Lung (tissue), 12 donors: ENCODE results near the gene DCST1. TPM values are rescaled to one million over a fixed set of nuclear protein-coding genes. Genes with fewer than 3 reads are reported as not detected.

Experiments
- ATAC-seq: fragments of 200-7000 bp; cut with Tn5 transposase; one replicate; pipeline ENCODE4 v1.9.1; 2020; ENCODE audit warnings: moderate number of reproducible peaks; ENCODE audit not compliant: insufficient read depth, low FRiP score
- DNase-seq, 3 donors: peaks; one replicate each; pipeline ENCODE4 v3.0.0-alpha.2; 2013 to 2017
- H3K27ac ChIP-seq, 2 donors: one replicate each; pipeline ENCODE4 v1.5.1; 2013; ENCODE audit warnings: mild to moderate bottlenecking in 2 of 2, moderate library complexity in 2 of 2, control low read depth in 1 of 2, inconsistent platforms in 1 of 2, low read depth in 1 of 2, low read length in 1 of 2
- H3K27me3 ChIP-seq, 3 donors: one replicate each; pipeline ENCODE4 v1.5.1; 2013; ENCODE audit warnings: low read length in 2 of 3; ENCODE audit not compliant: control insufficient read depth in 3 of 3, insufficient read depth in 3 of 3
- H3K36me3 ChIP-seq, 4 donors: one replicate each; pipeline ENCODE4 v1.5.1; 2013; ENCODE audit warnings: low read length in 4 of 4, mild to moderate bottlenecking in 1 of 4, moderate library complexity in 1 of 4; ENCODE audit not compliant: control insufficient read depth in 4 of 4, insufficient read depth in 4 of 4
- H3K4me1 ChIP-seq, 5 donors: one replicate each; pipeline ENCODE4 v1.5.1; 2013; ENCODE audit warnings: low read length in 5 of 5, mild to moderate bottlenecking in 2 of 5, moderate library complexity in 1 of 5; ENCODE audit not compliant: control insufficient read depth in 5 of 5, insufficient read depth in 5 of 5
- H3K4me3 ChIP-seq: one replicate; pipeline ENCODE4 v1.5.1; 2013; ENCODE audit warnings: mild to moderate bottlenecking, control low read depth, moderate library complexity
- H3K9ac ChIP-seq, 2 donors: one replicate each; pipeline ENCODE4 v1.5.1; 2013; ENCODE audit warnings: low read length in 2 of 2, control low read depth in 1 of 2; ENCODE audit not compliant: insufficient read depth in 1 of 2
- H3K9me3 ChIP-seq, 4 donors: one replicate each; pipeline ENCODE4 v1.5.1; 2013; ENCODE audit warnings: low read length in 3 of 4, mild to moderate bottlenecking in 1 of 4, moderate library complexity in 1 of 4; ENCODE audit not compliant: control insufficient read depth in 4 of 4, insufficient read depth in 3 of 4
- CTCF ChIP-seq: IDR thresholded peaks from 2 replicates; pipeline ENCODE4 v1.5.1; 2012; ENCODE audit warnings: mild to moderate bottlenecking; ENCODE audit errors: control extremely low read depth, extremely low read depth
- WGBS, 2 donors: extraction: QIAGEN DNeasy Blood & Tissue Kit; methylation state at CpG; one replicate each; pipeline ENCODE4 v1.1.7; 2013; 5-methylcytosine and 5-hydroxymethylcytosine counted together
- polyA plus RNA-seq, 2 donors: library from polyadenylated mRNA; stranded (reverse); fragments of 200-250 nt; gene quantifications; one replicate each; pipeline ENCODE4 v1.2.1, GENCODE V29; 2013
- total RNA-seq, 2 donors: library from RNA; depleted of rRNA in 1 of 2; stranded (reverse); fragments of >200 nt in 1 of 2; gene quantifications; one replicate each; pipeline ENCODE4 v1.2.1, GENCODE V29; 2014 to 2021
- donor health status: control.
- donor health status: control.
- donor health status: Bipolar disorder and iron deficiency.
- donor health status: healthy.
- donor health status: DM: yes; HTN: yes; CAD: no.

Gene DCST1
- total and polyA plus RNA-seq, 4 donors = 0.08 to 0.20 TPM; not detected in 2

- DNase-seq = no peak
- Histone ChIP-seq H3K27ac (peak overlapping the region; percentile 74 to 79), H3K36me3 (peaks cover 0 to 30% (median 0%) of the 10 kb centered on the region in 4 donors), H3K27me3 (no peaks in the 10 kb centered on the region), H3K9me3 (no peaks in the 10 kb centered on the region), H3K9ac (no peak overlapping the region), H3K4me1 (peaks cover 0 to 19% (median 4%) of the 10 kb centered on the region in 5 donors), H3K4me3 (no peak overlapping the region)
- no peak for ATAC-seq
- no peak for TF ChIP-seq CTCF
- WGBS, 2 donors = 71 to 80% methylated on average over 26 of the region's 26 CpGs
Measured at GRCh38 chr1:155016231-155016831, 17.3 kb upstream of the DCST1 start.

- Histone ChIP-seq H3K4me1 (peaks cover 0 to 12% (median 4%) of the 10 kb centered on the region in 5 donors), H3K27me3 (no peaks in the 10 kb centered on the region), H3K9me3 (no peaks in the 10 kb centered on the region), H3K4me3 (no peak overlapping the region), H3K27ac (peak overlapping the region; percentile 74 to 79), H3K36me3 (peaks cover 0 to 30% (median 0%) of the 10 kb centered on the region in 4 donors), H3K9ac (no peak overlapping the region)
- DNase-seq = peak; percentile 84 to 91 (median 91)
- ATAC-seq = peak; percentile 91
- TF ChIP-seq CTCF = peak; percentile 100
- 3 to 5% methylated on average over 43 to 48 of the region's 49 CpGs for whole genome bisulfite sequencing, 2 donors
Measured at GRCh38 chr1:155017041-155017945, 16.3 kb upstream of the DCST1 start.

- Histone ChIP-seq H3K27ac (peak overlapping the region in 1 of 2 donors; percentile 74), H3K36me3 (peaks cover 0 to 30% (median 0%) of the 10 kb centered on the region in 4 donors), H3K9ac (no peak overlapping the region), H3K27me3 (no peaks in the 10 kb centered on the region), H3K4me1 (peaks cover 0 to 10% (median 4%) of the 10 kb centered on the region in 5 donors), H3K4me3 (no peak overlapping the region), H3K9me3 (no peaks in the 10 kb centered on the region)
- no peak for TF ChIP-seq CTCF
- ATAC-seq = no peak
- WGBS, 2 donors = 43 to 49% methylated on average over 6 of the region's 6 CpGs
- no peak for DNase-seq
Measured at GRCh38 chr1:155017946-155018316, 15.7 kb upstream of the DCST1 start.
